ENCODE results near the gene NAGPA. TPM values are rescaled to one million over a fixed set of nuclear protein-coding genes. Genes with fewer than 3 reads are reported as not detected.

The NAGPA gene
- total RNA-seq, 2 donors from 2014 or later = 12.7 to 14.0 TPM

- Histone ChIP-seq H3K27me3 (ENCODE audit: control insufficient read depth, insufficient read depth, low read length, poor library complexity, severe bottlenecking) (peaks cover 38% of the 10 kb centered on the region), H3K4me3 (ENCODE audit: low read length) (no peak overlapping the region), H3K27ac (ENCODE audit: low read depth, low read length) (no peak overlapping the region), H3K4me1 (ENCODE audit: control insufficient read depth, insufficient read depth, low read length) (no peaks in the 10 kb centered on the region), H3K9me3 (ENCODE audit: control insufficient read depth, low read length) (no peaks in the 10 kb centered on the region), H3K9ac (ENCODE audit: extremely low read depth, low read length, poor library complexity, severe bottlenecking) (no peak overlapping the region), H3K36me3 (ENCODE audit: control insufficient read depth, insufficient read depth, low read length) (no peaks in the 10 kb centered on the region)
- Mint-ChIP-seq H3K9me3 (peaks cover 1% of the 10 kb centered on the region), H3K27ac (no peak overlapping the region), H3K4me3 (no peak overlapping the region), H3K4me1 (no peaks in the 10 kb centered on the region), H3K27me3 (ENCODE audit: insufficient read depth) (peaks cover 73% of the 10 kb centered on the region), H3K36me3 (ENCODE audit: low read depth) (peaks cover 2% of the 10 kb centered on the region)
- DNase-seq = no peak
- 88 to 100% methylated on average over 3 to 6 of the region's 6 CpGs for WGBS, 2 experiments (ENCODE audit: insufficient coverage in 1 of 2, insufficient read length in 1 of 2)
- TF ChIP-seq, protein P1, sequence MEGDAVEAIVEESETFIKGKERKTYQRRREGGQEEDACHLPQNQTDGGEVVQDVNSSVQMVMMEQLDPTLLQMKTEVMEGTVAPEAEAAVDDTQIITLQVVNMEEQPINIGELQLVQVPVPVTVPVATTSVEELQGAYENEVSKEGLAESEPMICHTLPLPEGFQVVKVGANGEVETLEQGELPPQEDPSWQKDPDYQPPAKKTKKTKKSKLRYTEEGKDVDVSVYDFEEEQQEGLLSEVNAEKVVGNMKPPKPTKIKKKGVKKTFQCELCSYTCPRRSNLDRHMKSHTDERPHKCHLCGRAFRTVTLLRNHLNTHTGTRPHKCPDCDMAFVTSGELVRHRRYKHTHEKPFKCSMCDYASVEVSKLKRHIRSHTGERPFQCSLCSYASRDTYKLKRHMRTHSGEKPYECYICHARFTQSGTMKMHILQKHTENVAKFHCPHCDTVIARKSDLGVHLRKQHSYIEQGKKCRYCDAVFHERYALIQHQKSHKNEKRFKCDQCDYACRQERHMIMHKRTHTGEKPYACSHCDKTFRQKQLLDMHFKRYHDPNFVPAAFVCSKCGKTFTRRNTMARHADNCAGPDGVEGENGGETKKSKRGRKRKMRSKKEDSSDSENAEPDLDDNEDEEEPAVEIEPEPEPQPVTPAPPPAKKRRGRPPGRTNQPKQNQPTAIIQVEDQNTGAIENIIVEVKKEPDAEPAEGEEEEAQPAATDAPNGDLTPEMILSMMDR (conservative IDR thresholded peaks at IDR 0.05) = no peak
Observed at GRCh38 chr16:5019775-5020174, 14.0 kb downstream of the NAGPA start.

DNA sequence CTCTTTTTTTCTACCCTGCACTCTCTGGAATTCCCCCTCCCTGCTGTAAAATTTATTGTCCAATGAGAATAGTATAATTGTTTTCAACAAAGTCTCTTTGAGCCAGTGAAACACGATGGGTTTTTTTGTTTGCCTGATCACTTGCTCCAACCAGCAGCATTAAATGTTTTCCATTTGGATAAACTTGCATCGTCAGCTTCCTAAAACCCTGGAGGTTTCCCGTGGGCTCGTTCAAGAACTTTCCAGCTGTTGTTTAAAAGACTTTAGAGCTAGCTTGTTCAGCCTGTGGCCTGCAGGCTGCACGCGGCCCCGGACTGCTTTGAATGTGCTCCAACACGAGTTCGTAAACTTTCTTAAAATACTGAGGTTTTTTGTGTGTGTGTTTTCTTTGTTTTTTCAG lies 14.9 kb downstream of the NAGPA start:
- Mint-ChIP-seq H3K4me3 (no peak overlapping the region), H3K36me3 (ENCODE audit: low read depth) (no peaks in the 10 kb centered on the region)

GRCh38 chr16:5017678-5017969 lies 16.1 kb downstream of the NAGPA start:
- Histone ChIP-seq H3K36me3 (ENCODE audit: control insufficient read depth, insufficient read depth, low read length) (no peaks in the 10 kb centered on the region), H3K27me3 (ENCODE audit: control insufficient read depth, insufficient read depth, low read length, poor library complexity, severe bottlenecking) (peaks cover 60% of the 10 kb centered on the region), H3K9me3 (ENCODE audit: control insufficient read depth, low read length) (no peaks in the 10 kb centered on the region), H3K27ac (ENCODE audit: low read depth, low read length) (no peak overlapping the region), H3K9ac (ENCODE audit: extremely low read depth, low read length, poor library complexity, severe bottlenecking) (no peak overlapping the region), H3K4me1 (ENCODE audit: control insufficient read depth, insufficient read depth, low read length) (no peaks in the 10 kb centered on the region), H3K4me3 (ENCODE audit: low read length) (no peak overlapping the region)
- TF ChIP-seq, protein P1 (conservative IDR thresholded peaks at IDR 0.05) = no peak
- Mint-ChIP-seq H3K36me3 (ENCODE audit: low read depth) (no peaks in the 10 kb centered on the region), H3K27me3 (ENCODE audit: insufficient read depth) (peaks cover 92% of the 10 kb centered on the region), H3K27ac (no peak overlapping the region), H3K9me3 (peaks cover 1% of the 10 kb centered on the region), H3K4me3 (no peak overlapping the region), H3K4me1 (no peaks in the 10 kb centered on the region)
- DNase-seq = no peak
- WGBS, 2 experiments (ENCODE audit: insufficient coverage in 1 of 2, insufficient read length in 1 of 2) = 90 to 94% methylated on average over 5 of the region's 5 CpGs

More for the DNA sequence above, 14.9 kb downstream of the NAGPA start:
- no peaks in the 10 kb centered on the region for H3K4me1 ChIP-seq (ENCODE audit: control insufficient read depth, insufficient read depth, low read length)
- no peak overlapping the region for H3K27ac Mint-ChIP-seq
- no peak overlapping the region for H3K4me3 ChIP-seq (ENCODE audit: low read length)
- H3K9me3 ChIP-seq (ENCODE audit: control insufficient read depth, low read length) = no peaks in the 10 kb centered on the region
- TF ChIP-seq, protein P1 (conservative IDR thresholded peaks at IDR 0.05) = no peak
- H3K4me1 Mint-ChIP-seq = no peaks in the 10 kb centered on the region
- H3K36me3 ChIP-seq (ENCODE audit: control insufficient read depth, insufficient read depth, low read length) = no peaks in the 10 kb centered on the region
- 78 to 88% methylated on average over 4 to 9 of the region's 9 CpGs for WGBS, 2 experiments (ENCODE audit: insufficient coverage in 1 of 2, insufficient read length in 1 of 2)
- H3K9ac ChIP-seq (ENCODE audit: extremely low read depth, low read length, poor library complexity, severe bottlenecking) = no peak overlapping the region
- H3K27me3 Mint-ChIP-seq (ENCODE audit: insufficient read depth) = peaks cover 83% of the 10 kb centered on the region
- DNase-seq = no peak
- no peak overlapping the region for H3K27ac ChIP-seq (ENCODE audit: low read depth, low read length)
- H3K27me3 ChIP-seq (ENCODE audit: control insufficient read depth, insufficient read depth, low read length, poor library complexity, severe bottlenecking) = peaks cover 48% of the 10 kb centered on the region
- peaks cover 1% of the 10 kb centered on the region for H3K9me3 Mint-ChIP-seq

Data from endodermal cell (in vitro differentiated cells).